HEK293 (cell line): ENCODE data around the gene NAPG.

Experiments used
- CTCF ChIA-PET: fragments of 350-600 bp; formaldehyde crosslinking; extraction: SDS; loops from one replicate; lab custom pipeline; 2021; ENCODE audit warnings: antibody characterized with exemption; lab: Yijun Ruan, JAX
- POLR2A ChIA-PET: fragments of 300-600 bp; formaldehyde crosslinking; extraction: SDS; loops from one replicate; lab custom pipeline; 2020; ENCODE audit warnings: antibody characterized with exemption, inconsistent platforms; lab: Yijun Ruan, JAX
- H3K27ac ChIP-seq: fragments of 200-500 bp; sonication (Bioruptor generic); 2 replicates; pipeline ENCODE4 v1.5.1; 2014; ENCODE audit warnings: low read depth, low read length, control low read depth, inconsistent platforms; ENCODE audit errors: extremely low read depth
- H3K36me3 ChIP-seq, 2 experiments: fragments of 200-500 bp in 1 of 2; sonication (Bioruptor generic) in 1 of 2; 1 replicate in 1 of 2; 2 replicates in 1 of 2; pipeline ENCODE4 v1.5.1; 2014 to 2017; ENCODE audit warnings: inconsistent platforms in 2 of 2, low read length in 2 of 2; ENCODE audit not compliant: control insufficient read depth in 2 of 2, insufficient read depth in 1 of 2
- H3K4me1 ChIP-seq: fragments of 200-500 bp; sonication (Bioruptor generic); 2 replicates; pipeline ENCODE4 v1.5.1; 2014; ENCODE audit warnings: mild to moderate bottlenecking, low read length, inconsistent platforms; ENCODE audit not compliant: control insufficient read depth, insufficient read depth
- H3K4me3 ChIP-seq: 2 replicates; pipeline ENCODE4 v1.5.1; 2011; ENCODE audit warnings: low read depth, mild to moderate bottlenecking, control low read depth, low read length, moderate library complexity
- H3K9me3 ChIP-seq: fragments of 200-500 bp; sonication (Bioruptor generic); 2 replicates; pipeline ENCODE4 v1.5.1; 2014; ENCODE audit warnings: low read depth, low read length, inconsistent platforms; ENCODE audit not compliant: control insufficient read depth, insufficient read depth
- HOXC10 ChIP-seq: sonication (generic); formaldehyde crosslinking; IDR thresholded peaks from 2 replicates; pipeline ENCODE4 v1.8.1; 2023; ENCODE audit warnings: mild to moderate bottlenecking, missing genetic modification reagents
- INSM2 ChIP-seq: fragments of 450-650 bp; formaldehyde crosslinking; IDR thresholded peaks from 2 replicates; pipeline ENCODE4 v1.5.1; 2016; ENCODE audit warnings: missing biosample characterization, missing genetic modification characterization
- KLF7 ChIP-seq: fragments of 450-650 bp; formaldehyde crosslinking; IDR thresholded peaks from 2 replicates; pipeline ENCODE4 v1.5.1; 2016; ENCODE audit warnings: missing biosample characterization, missing genetic modification characterization, borderline replicate concordance
- PBX3 ChIP-seq: sonication (generic); formaldehyde crosslinking; IDR thresholded peaks from 2 replicates; pipeline ENCODE4 v1.8.1; 2022; ENCODE audit warnings: mild to moderate bottlenecking, moderate library complexity, missing genetic modification reagents
- RBAK ChIP-seq: fragments of 450-650 bp; formaldehyde crosslinking; IDR thresholded peaks from 2 replicates; pipeline ENCODE4 v1.5.1; 2016; ENCODE audit warnings: missing biosample characterization, missing genetic modification characterization
- YY1 ChIP-seq: fragments of 450-650 bp; formaldehyde crosslinking; IDR thresholded peaks from 2 replicates; pipeline ENCODE4 v1.5.1; 2018; ENCODE audit warnings: missing biosample characterization, missing genetic modification characterization
- ZBTB7A ChIP-seq: fragments of 450-650 bp; formaldehyde crosslinking; IDR thresholded peaks from 2 replicates; pipeline ENCODE4 v1.5.1; 2016; ENCODE audit warnings: low read depth, missing biosample characterization, missing genetic modification characterization
- ZBTB8A ChIP-seq: fragments of 450-650 bp; formaldehyde crosslinking; IDR thresholded peaks from 2 replicates; pipeline ENCODE4 v1.5.1; 2016; ENCODE audit warnings: missing biosample characterization, missing genetic modification characterization
- ZEB2 ChIP-seq: fragments of 450-650 bp; formaldehyde crosslinking; IDR thresholded peaks from 2 replicates; pipeline ENCODE4 v1.5.1; 2016; ENCODE audit warnings: missing biosample characterization, missing genetic modification characterization
- ZNF10 ChIP-seq: fragments of 450-650 bp; formaldehyde crosslinking; IDR thresholded peaks from 2 replicates; pipeline ENCODE4 v1.5.1; 2017; ENCODE audit warnings: missing biosample characterization, missing genetic modification characterization
- ZNF140 ChIP-seq: fragments of 450-650 bp; formaldehyde crosslinking; IDR thresholded peaks from 2 replicates; pipeline ENCODE4 v1.5.1; 2016; ENCODE audit warnings: missing biosample characterization, missing genetic modification characterization
- ZNF155 ChIP-seq: fragments of 450-650 bp; formaldehyde crosslinking; IDR thresholded peaks from 2 replicates; pipeline ENCODE4 v1.5.1; 2016; ENCODE audit warnings: missing biosample characterization, missing genetic modification characterization
- ZNF184 ChIP-seq: fragments of 450-650 bp; IDR thresholded peaks from 2 replicates; pipeline ENCODE4 v1.5.1; 2018; ENCODE audit warnings: missing biosample characterization, mild to moderate bottlenecking, missing genetic modification characterization
- ZNF221 ChIP-seq: fragments of 450-650 bp; formaldehyde crosslinking; IDR thresholded peaks from 2 replicates; pipeline ENCODE4 v1.5.1; 2017; ENCODE audit warnings: missing biosample characterization, missing genetic modification characterization, borderline replicate concordance
- ZNF23 ChIP-seq: fragments of 450-650 bp; formaldehyde crosslinking; IDR thresholded peaks from 2 replicates; pipeline ENCODE4 v1.5.1; 2016; ENCODE audit warnings: missing biosample characterization, missing genetic modification characterization, borderline replicate concordance
- ZNF248 ChIP-seq: fragments of 450-650 bp; formaldehyde crosslinking; IDR thresholded peaks from 2 replicates; pipeline ENCODE4 v1.5.1; 2017; ENCODE audit warnings: missing biosample characterization, missing genetic modification characterization
- ZNF274 ChIP-seq, 2 experiments: fragments of 200-500 bp in 1 of 2; fragments of 450-650 bp in 1 of 2; sonication (Bioruptor generic) in 1 of 2; formaldehyde crosslinking in 1 of 2; IDR thresholded peaks; 2 replicates each; pipeline versions ENCODE4 v1.5.1 to v1.6.1; 2014 to 2016; ENCODE audit warnings: borderline replicate concordance in 1 of 2, inconsistent platforms in 1 of 2, low read length in 1 of 2, missing biosample characterization in 1 of 2, missing genetic modification characterization in 1 of 2
- ZNF341 ChIP-seq: fragments of 450-650 bp; formaldehyde crosslinking; IDR thresholded peaks from 2 replicates; pipeline ENCODE4; 2016; ENCODE audit warnings: low read depth, missing biosample characterization, missing genetic modification characterization
- ZNF366 ChIP-seq: fragments of 450-650 bp; formaldehyde crosslinking; conservative IDR thresholded peaks from 2 replicates; pipeline ENCODE4 v1.5.1; 2016; ENCODE audit warnings: missing biosample characterization, missing genetic modification characterization
- ZNF394 ChIP-seq: fragments of 450-650 bp; formaldehyde crosslinking; IDR thresholded peaks from 2 replicates; pipeline ENCODE4 v1.5.1; 2016; ENCODE audit warnings: missing biosample characterization, missing genetic modification characterization, mild to moderate bottlenecking, moderate library complexity, borderline replicate concordance
- ZNF449 ChIP-seq: fragments of 450-650 bp; formaldehyde crosslinking; IDR thresholded peaks from 2 replicates; pipeline ENCODE4 v1.5.1; 2017; ENCODE audit warnings: missing biosample characterization, mild to moderate bottlenecking, missing genetic modification characterization, moderate library complexity
- ZNF501 ChIP-seq: fragments of 450-650 bp; formaldehyde crosslinking; IDR thresholded peaks from 2 replicates; pipeline ENCODE4 v1.5.1; 2016; ENCODE audit warnings: missing biosample characterization, missing genetic modification characterization
- ZNF510 ChIP-seq: fragments of 450-650 bp; formaldehyde crosslinking; IDR thresholded peaks from 2 replicates; pipeline ENCODE4 v1.5.1; 2018; ENCODE audit warnings: mild to moderate bottlenecking, missing genetic modification characterization, missing biosample characterization; ENCODE audit not compliant: insufficient replicate concordance
- ZNF561 ChIP-seq: fragments of 450-650 bp; IDR thresholded peaks from 2 replicates; pipeline ENCODE4 v1.5.1; 2018; ENCODE audit warnings: missing biosample characterization, missing genetic modification characterization, borderline replicate concordance
- ZNF629 ChIP-seq: fragments of 450-650 bp; formaldehyde crosslinking; IDR thresholded peaks from 2 replicates; pipeline ENCODE4 v1.5.1; 2017; ENCODE audit warnings: missing biosample characterization, missing genetic modification characterization
- ZNF707 ChIP-seq: fragments of 450-650 bp; formaldehyde crosslinking; IDR thresholded peaks from 2 replicates; pipeline ENCODE4 v1.5.1; 2016; ENCODE audit warnings: missing biosample characterization, missing genetic modification characterization
- ZNF791 ChIP-seq: fragments of 450-650 bp; formaldehyde crosslinking; IDR thresholded peaks from 2 replicates; pipeline ENCODE4 v1.5.1; 2016; ENCODE audit warnings: missing biosample characterization, missing genetic modification characterization
- ZSCAN4 ChIP-seq: fragments of 450-650 bp; formaldehyde crosslinking; IDR thresholded peaks from 2 replicates; pipeline ENCODE4 v1.5.1; 2017; ENCODE audit warnings: missing biosample characterization, missing genetic modification characterization
- ZSCAN5A ChIP-seq: fragments of 450-650 bp; formaldehyde crosslinking; IDR thresholded peaks from 2 replicates; pipeline ENCODE4 v1.5.1; 2016; ENCODE audit warnings: missing biosample characterization, missing genetic modification characterization
- ZXDB ChIP-seq: fragments of 450-650 bp; formaldehyde crosslinking; IDR thresholded peaks from 2 replicates; pipeline ENCODE4 v1.5.1; 2016; ENCODE audit warnings: missing biosample characterization, missing genetic modification characterization
- TF ChIP-seq, protein P1 (sequence below): fragments of 450-650 bp; formaldehyde crosslinking; IDR thresholded peaks from 2 replicates; pipeline ENCODE4 v1.5.1; 2017; ENCODE audit warnings: missing biosample characterization, missing genetic modification characterization

NAPG gene

DNA sequence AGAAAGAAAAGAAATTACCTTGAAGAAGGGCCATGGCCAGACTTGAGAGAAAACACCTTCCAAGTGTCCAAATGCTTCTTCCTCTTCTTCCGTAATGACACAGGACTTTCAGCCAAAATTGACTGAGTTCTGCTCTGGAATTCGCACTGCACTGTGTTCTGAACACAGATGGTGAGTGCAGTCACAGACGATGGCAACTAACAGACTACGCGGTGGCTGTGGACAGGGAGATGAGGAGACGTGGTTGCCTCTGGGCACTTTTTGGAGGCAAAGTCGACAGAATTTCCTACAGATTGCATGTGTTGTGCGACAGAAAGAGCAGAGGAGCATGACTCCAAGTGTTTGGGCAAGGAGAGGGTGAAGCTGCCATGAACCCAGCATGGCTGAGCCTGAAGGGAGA, 4.3 kb upstream of the NAPG start (continued):
- no peak for TF ChIP-seq PBX3 (CRISPR knock-in tag)
- TF ChIP-seq, protein P1, sequence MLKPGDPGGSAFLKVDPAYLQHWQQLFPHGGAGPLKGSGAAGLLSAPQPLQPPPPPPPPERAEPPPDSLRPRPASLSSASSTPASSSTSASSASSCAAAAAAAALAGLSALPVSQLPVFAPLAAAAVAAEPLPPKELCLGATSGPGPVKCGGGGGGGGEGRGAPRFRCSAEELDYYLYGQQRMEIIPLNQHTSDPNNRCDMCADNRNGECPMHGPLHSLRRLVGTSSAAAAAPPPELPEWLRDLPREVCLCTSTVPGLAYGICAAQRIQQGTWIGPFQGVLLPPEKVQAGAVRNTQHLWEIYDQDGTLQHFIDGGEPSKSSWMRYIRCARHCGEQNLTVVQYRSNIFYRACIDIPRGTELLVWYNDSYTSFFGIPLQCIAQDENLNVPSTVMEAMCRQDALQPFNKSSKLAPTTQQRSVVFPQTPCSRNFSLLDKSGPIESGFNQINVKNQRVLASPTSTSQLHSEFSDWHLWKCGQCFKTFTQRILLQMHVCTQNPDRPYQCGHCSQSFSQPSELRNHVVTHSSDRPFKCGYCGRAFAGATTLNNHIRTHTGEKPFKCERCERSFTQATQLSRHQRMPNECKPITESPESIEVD (tag by site-specific recombination): no peak

- peaks cover 2% of the 10 kb centered on the region for H3K4me1 ChIP-seq
- CTCF ChIA-PET: interaction anchor here (0.9 to 2.2 kb wide), 3 partner anchors 231 to 552 kb away, joined by 4 to 13 read pairs (median 5); no protein-coding TSS in a partner anchor
Observed at GRCh38 chr18:10522574-10522973, 3.3 kb upstream of the NAPG start.

GRCh38 chr18:10523544-10523943, 2.3 kb upstream of the NAPG start:
- ChIA-PET POLR2A (no interaction called here), CTCF (interaction anchor here (2.2 kb wide), 1 partner anchor 552 kb away, joined by 13 read pairs; no protein-coding TSS in a partner anchor)
- H3K36me3 ChIP-seq: no peaks in the 10 kb centered on the region
- H3K4me3 ChIP-seq: no peak overlapping the region
- no peaks in the 10 kb centered on the region for H3K9me3 ChIP-seq
- H3K4me1 ChIP-seq: peaks cover 6% of the 10 kb centered on the region
- H3K27ac ChIP-seq: no peak overlapping the region
- no peak for TF ChIP-seq ZNF449 (tag by site-specific recombination)
- no peak for TF ChIP-seq ZNF184
- no peak for TF ChIP-seq ZNF10 (tag by site-specific recombination)
- TF ChIP-seq RBAK: no peak
- no peak for TF ChIP-seq ZNF394 (tag by site-specific recombination)
- no peak for TF ChIP-seq ZNF23 (tag by site-specific recombination)
- TF ChIP-seq ZNF155 (tag by site-specific recombination): no peak
- TF ChIP-seq ZNF707: no peak
- TF ChIP-seq KLF7: no peak
- no peak for TF ChIP-seq ZSCAN5A (tag by site-specific recombination)
- TF ChIP-seq ZNF501 (tag by site-specific recombination): no peak
- TF ChIP-seq ZBTB7A (tag by site-specific recombination): no peak
- no peak for TF ChIP-seq ZNF366 (tag by site-specific recombination)
- TF ChIP-seq ZBTB8A: no peak

More at GRCh38 chr18:10522574-10522973, 3.3 kb upstream of the NAPG start:
- H3K36me3 ChIP-seq: no peaks in the 10 kb centered on the region
- H3K27ac ChIP-seq: no peak overlapping the region
- POLR2A ChIA-PET: no interaction called here
- no peak for TF ChIP-seq HOXC10 (CRISPR knock-in tag)
- no peak for TF ChIP-seq ZNF791 (tag by site-specific recombination)
- TF ChIP-seq ZNF561: no peak
- no peak for TF ChIP-seq ZEB2 (tag by site-specific recombination)
- TF ChIP-seq ZNF274 (IDR thresholded peaks at IDR 0.05; ENCODE audit: low read length): no peak
- no peak for TF ChIP-seq ZNF274 (tag by site-specific recombination; IDR thresholded peaks at IDR 0.05; ENCODE audit: borderline replicate concordance)
- TF ChIP-seq YY1 (tag by site-specific recombination): no peak
- no peak for TF ChIP-seq ZNF510 (tag by site-specific recombination)
- TF ChIP-seq ZNF248 (tag by site-specific recombination): no peak
- TF ChIP-seq ZNF221 (tag by site-specific recombination): no peak
- no peak for TF ChIP-seq ZNF629 (tag by site-specific recombination)
- no peak for TF ChIP-seq ZXDB (tag by site-specific recombination)
- no peak for TF ChIP-seq ZNF140 (tag by site-specific recombination)
- no peak for TF ChIP-seq ZNF341 (tag by site-specific recombination)
- TF ChIP-seq ZSCAN4 (tag by site-specific recombination): no peak
- no peak for TF ChIP-seq INSM2 (tag by site-specific recombination)
- no peak overlapping the region for H3K4me3 ChIP-seq
- no peaks in the 10 kb centered on the region for H3K9me3 ChIP-seq
